ENCODE results near the gene CNTNAP5. TPM values are rescaled to one million over a fixed set of nuclear protein-coding genes. Genes with fewer than 3 reads are reported as not detected.
"Not testable (repeated sequence)": the region's sequence is repeated elsewhere in the genome, so short reads cannot be mapped to it uniquely, and the experiment has no call there.

The CNTNAP5 gene
- polyA plus RNA-seq, 4 donors: 0.06 to 0.75 (median 0.12) TPM

GRCh38 chr2:124402274-124402673 lies 377.2 kb downstream of the CNTNAP5 start:
- DNase-seq (ENCODE audit: low read depth in 4 of 4, low spot score in 3 of 4): no peak

DNA sequence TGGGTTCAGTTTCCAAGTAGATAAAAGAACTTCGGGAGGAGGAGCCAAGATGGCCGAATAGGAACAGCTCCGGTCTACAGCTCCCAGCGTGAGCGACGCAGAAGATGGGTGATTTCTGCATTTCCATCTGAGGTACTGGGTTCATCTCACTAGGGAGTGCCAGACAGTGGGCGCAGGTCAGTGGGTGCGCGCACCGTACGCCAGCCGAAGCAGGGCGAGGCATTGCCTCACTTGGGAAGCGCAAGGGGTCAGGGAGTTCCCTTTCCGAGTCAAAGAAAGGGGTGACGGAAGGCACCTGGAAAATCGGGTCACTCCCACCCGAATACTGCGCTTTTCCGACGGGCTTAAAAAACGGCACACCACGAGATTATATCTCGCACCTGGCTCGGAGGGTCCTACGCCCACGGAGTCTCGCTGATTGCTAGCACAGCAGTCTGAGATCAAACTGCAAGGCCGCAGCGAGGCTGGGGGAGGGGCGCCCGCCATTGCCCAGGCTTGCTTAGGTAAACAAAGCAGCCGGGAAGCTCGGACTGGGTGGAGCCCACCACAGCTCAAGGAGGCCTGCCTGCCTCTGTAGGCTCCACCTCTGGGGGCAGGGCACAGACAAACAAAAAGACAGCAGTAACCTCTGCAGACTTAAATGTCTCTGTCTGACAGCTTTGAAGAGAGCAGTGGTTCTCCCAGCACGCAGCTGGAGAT lies 382.9 kb downstream of the CNTNAP5 start:
- not testable (repeated sequence) for DNase-seq (ENCODE audit: low read depth in 4 of 4, low spot score in 3 of 4)

- no peak for DNase-seq (ENCODE audit: low read depth in 4 of 4, low spot score in 3 of 4)
Measured at GRCh38 chr2:124424074-124424473, 399.0 kb downstream of the CNTNAP5 start.

DNA sequence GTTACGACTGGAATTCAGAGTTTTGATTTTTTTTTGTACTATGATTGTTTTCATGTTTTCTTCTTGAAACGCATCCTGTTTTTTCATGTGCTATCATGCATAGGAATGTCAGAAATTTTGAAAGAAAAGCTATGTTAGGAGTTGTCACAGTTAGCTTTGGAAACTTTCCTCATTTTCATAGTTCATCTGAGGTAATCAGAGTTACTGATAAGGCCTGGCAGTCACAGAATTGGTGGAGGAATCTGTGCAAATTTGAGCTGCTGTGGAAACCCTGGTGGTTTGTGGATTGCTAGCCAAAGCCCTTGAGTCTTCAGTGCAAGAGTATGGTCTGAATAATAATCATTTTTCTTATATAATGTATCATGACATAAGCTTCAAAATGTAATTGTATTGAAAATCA lies 401.0 kb downstream of the CNTNAP5 start:
- no peak for DNase-seq (ENCODE audit: low read depth in 4 of 4, low spot score in 3 of 4)

DNA sequence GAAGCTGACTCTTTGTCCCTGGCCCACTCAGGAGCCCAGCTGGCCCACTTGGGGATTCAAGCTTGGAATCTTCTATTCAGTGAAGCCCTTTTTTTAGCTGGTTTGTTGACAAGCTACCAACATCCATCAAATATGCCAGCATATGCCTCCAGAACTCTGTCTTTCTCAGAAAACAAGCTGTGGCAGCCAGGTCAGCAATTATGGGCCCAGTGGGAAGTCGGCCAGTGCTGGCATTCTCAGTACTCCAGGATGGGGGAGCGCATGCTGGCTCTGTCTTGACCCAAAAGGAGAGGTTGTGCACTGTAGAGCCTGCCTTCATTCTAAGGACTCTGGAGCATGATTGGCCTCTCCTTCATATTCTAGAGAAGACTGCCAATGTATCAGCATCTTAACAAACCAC lies 401.5 kb downstream of the CNTNAP5 start:
- DNase-seq (ENCODE audit: low read depth in 4 of 4, low spot score in 3 of 4): no peak

DNA sequence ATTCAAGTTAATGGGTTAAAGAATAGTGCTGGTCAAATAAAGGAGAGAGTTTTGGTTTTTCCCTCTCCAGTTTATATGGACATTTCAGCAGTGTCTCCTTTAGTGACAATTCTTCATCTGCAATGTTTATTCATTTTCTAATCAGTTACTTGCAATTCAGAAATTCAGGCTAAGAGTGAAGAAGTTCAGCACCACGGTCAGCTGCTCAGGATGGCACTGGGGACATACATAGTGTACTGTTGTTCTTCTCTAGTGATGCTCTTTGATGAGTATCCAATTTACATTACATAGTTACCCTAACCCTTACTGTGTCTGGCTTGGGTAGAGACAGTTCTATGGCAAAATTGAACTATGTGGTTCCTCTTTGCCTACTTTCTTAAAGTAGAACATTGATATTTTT lies 412.7 kb downstream of the CNTNAP5 start:
- peak in 3 of 4 donors; percentile 3 to 17 (median 6) for DNase-seq (ENCODE audit: low read depth in 4 of 4, low spot score in 3 of 4)

- no peak for DNase-seq (ENCODE audit: low read depth in 4 of 4, low spot score in 3 of 4)
Measured at GRCh38 chr2:124450481-124450880, 425.4 kb downstream of the CNTNAP5 start.

DNA sequence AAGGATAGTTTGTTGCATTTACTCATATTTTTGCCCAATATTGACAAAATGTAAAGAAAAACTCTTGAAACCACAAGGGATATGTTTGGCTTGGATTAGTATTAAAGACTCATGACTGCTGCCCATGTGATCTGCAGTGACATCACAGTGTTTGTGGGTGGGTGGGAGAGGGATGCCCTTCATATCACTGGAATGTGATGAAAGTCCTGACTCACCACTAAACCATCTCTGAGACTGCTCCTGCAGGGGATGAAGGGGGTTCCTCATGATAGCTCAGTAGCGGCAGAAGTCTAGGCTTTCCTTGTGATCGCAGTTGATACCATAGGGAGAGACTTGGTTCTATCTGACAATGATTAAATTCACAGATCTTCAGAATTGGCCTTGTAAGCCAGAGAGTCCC lies 451.2 kb downstream of the CNTNAP5 start:
- no peak for DNase-seq (ENCODE audit: low read depth in 4 of 4, low spot score in 3 of 4)

DNA sequence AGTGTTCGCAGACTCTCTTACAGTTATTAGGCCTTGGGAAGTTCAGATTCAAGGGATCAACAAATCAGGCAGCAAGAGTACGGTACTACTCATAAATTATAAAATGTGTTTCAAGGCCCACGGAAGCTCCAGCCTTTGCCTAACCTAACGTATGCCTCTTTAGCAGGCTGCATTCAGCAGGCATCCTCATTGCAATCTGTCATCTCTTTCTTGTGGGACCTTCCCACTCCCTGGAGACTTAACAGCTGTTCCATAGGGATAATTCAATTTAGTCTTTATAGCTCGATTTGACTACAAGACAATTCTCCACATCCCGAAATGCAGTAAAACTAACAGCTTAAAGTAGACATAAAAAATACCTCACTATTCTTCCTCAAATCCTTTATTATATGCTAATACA lies 453.7 kb downstream of the CNTNAP5 start:
- no peak for DNase-seq (ENCODE audit: low read depth in 4 of 4, low spot score in 3 of 4)

- DNase-seq (ENCODE audit: low read depth in 4 of 4, low spot score in 3 of 4): no peak
Measured at GRCh38 chr2:124480958-124481357, 455.9 kb downstream of the CNTNAP5 start.

DNA sequence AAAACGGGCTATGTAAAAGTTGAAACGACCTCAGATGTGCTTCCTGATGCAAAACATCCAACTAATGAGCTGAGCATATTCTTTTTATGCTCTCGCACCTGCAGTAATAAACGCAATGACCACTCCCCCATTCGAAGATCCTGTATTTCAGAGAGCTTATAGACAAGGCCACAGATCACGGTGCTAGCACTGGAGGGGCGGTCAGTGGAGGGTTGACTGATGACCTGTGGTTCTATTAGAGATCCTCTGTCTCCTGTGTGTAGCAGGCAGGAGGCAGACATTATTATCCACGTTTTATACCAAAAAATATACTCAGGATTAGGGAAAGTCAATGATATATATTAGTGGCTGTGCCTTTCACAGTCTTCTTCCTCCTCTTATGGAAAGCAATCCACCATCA lies 457.0 kb downstream of the CNTNAP5 start:
- no peak for DNase-seq (ENCODE audit: low read depth in 4 of 4, low spot score in 3 of 4)

DNA sequence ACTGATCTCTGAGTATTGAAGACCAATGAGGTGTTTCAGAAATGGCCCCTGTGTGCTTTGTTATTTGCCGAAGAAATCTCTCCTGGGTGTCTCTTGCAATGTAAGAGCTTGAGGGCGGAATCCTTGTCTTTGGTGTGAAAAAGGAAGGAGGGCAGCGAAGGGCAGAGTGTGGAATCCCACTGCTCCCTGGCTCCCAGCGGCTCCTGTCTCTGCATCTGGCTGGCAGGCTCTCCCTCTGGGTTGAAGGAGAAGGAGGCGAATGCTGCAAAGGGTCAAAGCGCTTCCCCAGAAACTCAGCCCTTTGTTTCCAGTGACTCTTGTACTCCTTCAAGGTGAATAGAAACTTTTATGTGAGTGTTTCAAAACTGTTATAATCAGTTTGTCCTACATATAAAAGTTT lies 457.5 kb downstream of the CNTNAP5 start:
- DNase-seq (ENCODE audit: low read depth in 4 of 4, low spot score in 3 of 4): no peak

- DNase-seq (ENCODE audit: low read depth in 4 of 4, low spot score in 3 of 4): no peak
Measured at GRCh38 chr2:124485659-124486058, 460.6 kb downstream of the CNTNAP5 start.

DNA sequence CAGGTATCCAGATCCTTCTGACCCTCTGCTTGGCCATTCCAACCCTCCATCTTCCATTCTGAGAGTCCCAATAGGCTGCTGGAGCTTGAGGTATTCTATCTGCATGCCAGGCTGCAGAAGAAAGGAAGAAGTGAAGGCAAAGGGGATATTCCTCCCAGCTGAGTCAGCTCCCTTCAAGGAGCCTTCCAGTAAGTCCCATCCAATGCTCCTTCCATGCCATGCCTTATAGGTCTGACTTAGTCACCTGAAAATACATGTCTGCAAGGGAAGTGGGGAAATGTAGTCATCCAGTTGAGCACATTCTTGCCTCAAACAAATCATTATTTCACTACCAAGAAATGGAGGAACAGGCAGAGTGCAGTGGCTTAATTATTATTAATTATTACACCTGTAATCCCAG lies 464.6 kb downstream of the CNTNAP5 start:
- no peak for DNase-seq (ENCODE audit: low read depth in 4 of 4, low spot score in 3 of 4)

GRCh38 chr2:124501575-124502152 lies 476.6 kb downstream of the CNTNAP5 start:
- DNase-seq (ENCODE audit: low read depth in 4 of 4, low spot score in 3 of 4): no peak

GRCh38 chr2:124514236-124514635 lies 489.1 kb downstream of the CNTNAP5 start:
- DNase-seq (ENCODE audit: low read depth in 4 of 4, low spot score in 3 of 4): no peak

DNA sequence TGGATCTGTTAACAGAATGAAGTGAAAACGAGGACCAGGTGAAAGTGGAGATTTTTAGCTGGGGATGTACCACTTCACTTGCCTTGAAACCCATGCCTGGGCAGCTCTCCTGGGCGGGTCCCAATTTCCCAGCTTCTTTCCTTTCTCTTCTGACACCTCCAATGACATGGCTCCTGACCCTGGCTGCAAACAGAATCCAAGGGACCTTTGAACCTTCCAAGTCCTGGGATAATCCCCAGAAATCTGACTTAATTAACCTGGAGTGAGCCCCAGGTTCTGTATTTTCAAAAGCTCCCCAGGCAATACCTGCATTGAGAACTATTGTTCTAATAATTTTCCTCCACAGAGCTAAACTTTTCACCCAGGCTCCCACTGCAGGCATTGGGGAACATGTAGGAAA lies 495.9 kb downstream of the CNTNAP5 start:
- no peak for DNase-seq (ENCODE audit: low read depth in 4 of 4, low spot score in 3 of 4)

DNA sequence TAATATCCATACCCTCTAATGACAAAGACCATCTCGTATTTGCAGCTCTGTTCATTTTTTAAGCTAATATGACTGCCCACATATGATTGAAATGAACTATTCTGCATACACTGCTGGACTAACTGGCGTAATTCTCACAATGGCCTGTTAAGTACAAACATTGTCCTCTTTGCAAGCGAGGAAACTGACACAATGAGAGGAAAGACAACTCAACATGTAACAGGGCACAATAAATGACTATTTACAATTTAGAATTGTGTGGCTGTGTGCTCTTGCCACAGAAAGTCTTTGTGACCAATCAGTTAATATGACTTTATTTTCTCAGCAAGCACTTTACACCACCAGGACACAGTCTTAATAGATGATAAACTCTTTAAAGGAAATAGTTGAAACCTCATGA lies 498.0 kb downstream of the CNTNAP5 start:
- DNase-seq (ENCODE audit: low read depth in 4 of 4, low spot score in 3 of 4): no peak

- no peak for DNase-seq (ENCODE audit: low read depth in 4 of 4, low spot score in 3 of 4)
Measured at GRCh38 chr2:124524155-124524915, 499.2 kb downstream of the CNTNAP5 start.

DNA sequence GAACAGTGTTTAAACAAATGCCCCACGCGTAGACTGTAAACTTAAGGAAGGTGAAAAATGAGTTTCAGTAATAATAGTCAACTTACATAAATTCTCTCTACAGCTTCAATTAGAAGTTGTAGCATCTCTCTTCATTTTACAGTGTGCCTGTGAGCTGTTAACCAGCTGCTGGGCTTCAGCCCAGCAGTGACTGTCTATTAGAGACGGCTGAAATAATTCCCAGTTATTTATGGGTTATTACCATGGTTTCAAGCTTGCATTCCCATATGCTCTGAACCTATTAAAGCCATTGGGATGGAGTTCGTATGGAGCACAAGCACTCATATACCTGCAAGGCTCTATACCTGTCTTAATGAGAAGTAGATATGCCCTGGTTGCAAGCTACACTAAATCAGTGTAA lies 501.1 kb downstream of the CNTNAP5 start:
- DNase-seq (ENCODE audit: low read depth in 4 of 4, low spot score in 3 of 4): no peak

DNA sequence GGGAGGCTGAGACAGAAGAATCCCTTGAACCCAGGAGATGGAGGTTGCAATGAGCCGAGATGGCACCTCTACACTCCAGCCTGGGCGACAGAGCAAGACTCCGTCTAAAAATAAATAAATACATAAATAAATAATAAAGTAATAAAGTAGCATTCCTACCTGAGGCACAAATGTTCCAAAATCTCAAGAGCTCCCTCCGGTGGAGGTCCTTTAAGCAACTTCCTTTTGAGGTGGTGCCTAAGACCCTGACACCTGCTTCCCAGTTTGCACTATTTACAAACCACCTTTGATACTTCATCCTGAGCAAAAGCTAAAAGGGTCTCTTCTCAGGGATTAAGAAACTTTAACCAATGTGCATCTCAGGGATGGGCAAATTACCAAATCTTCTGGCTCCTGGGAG lies 505.1 kb downstream of the CNTNAP5 start:
- DNase-seq (ENCODE audit: low read depth in 4 of 4, low spot score in 3 of 4): no peak

All from left renal pelvis (tissue), 4 donors.